Epithelial cell of prostate (primary cell): ENCODE results near the gene BDNF.

Experiments used
- DNase-seq: peaks from one replicate; pipeline ENCODE4 v3.0.0-alpha.2; 2011; ENCODE audit warnings: low read depth, low spot score
- H3K27ac ChIP-seq: fragments of 450-650 bp; 2 replicates; pipeline ENCODE4 v1.5.1; 2017; ENCODE audit warnings: mild to moderate bottlenecking

The BDNF gene

DNA sequence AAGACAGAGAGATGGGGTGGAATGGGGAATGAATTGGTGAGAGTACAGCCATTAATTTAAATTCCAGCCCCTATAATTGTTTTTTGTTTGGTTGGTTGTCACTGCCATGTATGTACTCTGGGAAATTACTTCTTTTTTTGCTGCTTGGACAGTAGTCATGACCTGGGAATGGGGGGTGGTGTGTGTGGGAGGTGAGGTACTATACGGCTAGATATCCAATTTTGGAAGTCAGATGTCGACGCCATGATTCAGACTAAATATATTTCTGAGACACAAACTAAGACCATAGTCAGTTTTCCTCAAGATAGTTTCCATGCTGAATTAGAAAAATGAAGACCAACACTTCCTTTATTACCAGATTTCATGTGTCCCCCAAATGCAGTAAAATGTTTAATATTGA lies 7.4 kb upstream of the BDNF start:
- no peak for DNase-seq
- H3K27ac ChIP-seq = no peak overlapping the region

DNA sequence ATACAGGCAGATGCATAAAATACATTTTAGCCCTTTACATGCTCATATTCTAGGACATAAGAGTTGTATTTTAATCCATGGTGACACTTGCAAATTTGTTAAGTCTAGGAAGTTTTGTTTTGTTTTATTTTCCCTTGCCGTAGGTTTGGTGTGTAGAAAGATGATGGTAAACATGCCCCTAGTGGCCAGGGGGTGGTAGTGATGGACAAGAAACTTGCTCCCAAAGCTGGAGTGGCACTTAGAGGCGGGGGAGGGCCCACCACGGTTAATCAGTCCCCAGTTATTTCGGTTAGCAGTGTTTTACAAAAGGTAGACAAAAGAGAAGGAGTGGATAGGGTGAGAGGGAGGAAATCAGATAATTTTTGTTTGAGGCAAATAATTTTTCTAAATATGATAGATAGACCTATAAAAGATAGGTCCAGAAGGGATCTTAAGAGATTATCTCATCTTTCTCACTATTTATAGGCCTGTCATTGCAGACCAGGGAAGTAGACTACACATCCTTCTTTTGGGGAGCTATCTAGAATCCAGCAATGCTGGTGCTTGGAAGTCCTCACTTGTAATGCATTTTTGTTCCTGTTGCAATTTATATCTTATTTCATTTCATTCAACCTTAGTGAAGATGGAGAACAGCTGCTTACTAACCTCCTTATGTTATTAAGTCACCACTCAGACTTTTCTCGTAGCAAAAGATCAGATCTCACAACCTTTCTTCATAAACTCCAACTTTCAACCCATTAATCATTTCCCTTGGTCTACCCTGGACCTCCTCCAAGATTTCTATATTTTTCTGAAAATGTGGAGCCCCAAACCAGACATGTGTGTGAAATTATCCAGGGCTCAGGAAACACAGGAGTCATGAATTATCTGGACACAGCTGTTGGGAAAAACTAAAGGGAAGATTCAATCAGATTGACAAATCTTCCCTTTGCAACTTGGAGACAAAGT lies 5.9 kb upstream of the BDNF start:
- no peak for DNase-seq
- no peak overlapping the region for H3K27ac ChIP-seq

DNA sequence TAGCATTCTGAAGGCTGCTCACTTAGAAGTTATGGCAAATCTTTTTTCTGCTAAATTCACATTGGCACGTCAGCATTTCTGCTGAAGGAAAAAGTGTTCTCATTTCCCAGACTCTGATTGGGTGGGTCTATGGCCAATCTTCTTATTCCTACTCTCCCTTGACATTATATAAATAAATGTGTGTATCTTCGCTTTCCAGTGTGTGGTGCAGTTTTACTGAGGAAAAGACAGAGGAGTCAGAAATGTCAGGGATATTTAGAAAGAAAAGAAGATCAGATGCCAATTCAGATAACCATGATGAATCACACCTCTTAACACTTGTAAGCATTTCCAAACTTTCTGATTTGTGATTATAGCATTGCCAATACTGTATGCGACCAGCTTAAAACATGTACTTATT lies 3.2 kb upstream of the BDNF start:
- H3K27ac ChIP-seq = no peak overlapping the region
- no peak for DNase-seq

DNA sequence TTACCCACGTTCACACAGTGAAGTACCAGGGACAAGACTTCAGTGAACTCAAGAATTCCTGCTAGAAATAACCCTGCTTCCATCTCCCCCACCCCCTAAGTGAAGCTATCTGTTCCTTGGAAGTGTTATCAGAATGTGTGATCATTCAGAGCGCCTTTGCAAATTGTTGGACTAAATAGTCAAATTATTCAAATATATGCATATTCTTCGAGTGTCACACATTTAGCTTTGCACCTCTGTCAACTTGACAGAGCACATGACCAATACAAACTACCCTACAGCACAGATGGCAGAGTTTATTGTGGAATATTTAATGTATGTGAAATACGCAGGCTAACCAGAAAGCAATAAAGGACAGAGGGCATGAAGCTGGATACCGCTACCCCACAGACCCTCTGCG lies 2.6 kb upstream of the BDNF start:
- no peak overlapping the region for H3K27ac ChIP-seq

DNA sequence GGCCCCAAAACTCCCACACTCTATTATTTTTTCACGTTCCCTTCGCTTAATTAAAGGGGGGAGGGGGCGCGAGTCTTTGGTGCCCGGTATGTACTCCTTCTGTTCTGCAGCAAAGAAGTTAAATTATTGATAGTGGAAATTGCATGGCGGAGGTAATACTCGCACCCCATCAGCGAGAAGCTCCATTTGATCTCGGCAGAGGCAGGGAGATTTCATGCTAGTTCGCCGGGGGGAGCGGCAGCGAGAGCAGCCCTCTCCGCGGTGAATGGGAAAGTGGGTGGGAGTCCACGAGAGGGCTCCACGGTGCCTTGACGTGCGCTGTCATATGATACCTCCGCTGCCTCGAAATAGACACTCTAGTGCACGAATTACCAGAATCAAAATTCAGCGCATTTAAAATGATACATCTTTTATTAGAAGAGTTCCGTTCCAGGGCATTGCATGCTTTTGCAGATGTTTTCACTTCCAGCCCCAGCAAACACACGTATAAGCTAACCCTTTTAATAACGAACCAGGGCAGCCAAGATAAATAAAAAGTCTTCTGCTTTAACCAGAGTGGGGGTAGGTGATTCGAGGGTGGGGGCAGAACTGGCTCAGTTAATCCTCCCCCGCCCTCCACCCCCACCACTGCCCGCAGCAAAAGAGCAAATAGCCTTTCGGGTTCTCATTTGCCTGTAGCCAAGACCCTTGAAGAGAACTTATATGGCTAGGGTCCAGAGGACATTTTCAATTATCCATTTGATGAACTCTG lies 1.3 kb upstream of the BDNF start:
- H3K27ac ChIP-seq = no peak overlapping the region
- no peak for DNase-seq

More for the DNA sequence above, 2.6 kb upstream of the BDNF start:
- no peak for DNase-seq

DNA sequence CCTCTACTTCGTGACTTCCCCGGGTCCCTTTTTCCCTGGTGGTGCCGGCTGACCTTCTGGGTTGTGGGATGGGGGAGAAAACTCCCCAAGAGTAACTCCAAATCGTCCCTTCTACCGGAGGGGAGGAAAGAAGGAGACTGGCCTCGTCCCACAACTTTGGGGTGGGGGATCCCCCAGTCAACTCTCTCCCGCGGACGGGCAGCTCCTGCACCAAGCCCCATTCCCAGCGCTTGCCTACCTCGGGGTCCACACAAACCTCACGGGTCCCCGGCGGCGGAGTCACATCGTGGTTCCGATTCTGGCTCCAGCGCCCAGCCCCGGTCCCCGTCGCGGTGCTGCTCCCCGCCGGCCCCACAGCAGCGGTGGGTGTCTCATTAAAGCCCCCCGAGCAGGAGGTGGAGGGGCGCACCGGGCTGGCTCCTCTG lies 317 bp downstream of the BDNF start:
- no peak for DNase-seq
- no peak overlapping the region for H3K27ac ChIP-seq

DNA sequence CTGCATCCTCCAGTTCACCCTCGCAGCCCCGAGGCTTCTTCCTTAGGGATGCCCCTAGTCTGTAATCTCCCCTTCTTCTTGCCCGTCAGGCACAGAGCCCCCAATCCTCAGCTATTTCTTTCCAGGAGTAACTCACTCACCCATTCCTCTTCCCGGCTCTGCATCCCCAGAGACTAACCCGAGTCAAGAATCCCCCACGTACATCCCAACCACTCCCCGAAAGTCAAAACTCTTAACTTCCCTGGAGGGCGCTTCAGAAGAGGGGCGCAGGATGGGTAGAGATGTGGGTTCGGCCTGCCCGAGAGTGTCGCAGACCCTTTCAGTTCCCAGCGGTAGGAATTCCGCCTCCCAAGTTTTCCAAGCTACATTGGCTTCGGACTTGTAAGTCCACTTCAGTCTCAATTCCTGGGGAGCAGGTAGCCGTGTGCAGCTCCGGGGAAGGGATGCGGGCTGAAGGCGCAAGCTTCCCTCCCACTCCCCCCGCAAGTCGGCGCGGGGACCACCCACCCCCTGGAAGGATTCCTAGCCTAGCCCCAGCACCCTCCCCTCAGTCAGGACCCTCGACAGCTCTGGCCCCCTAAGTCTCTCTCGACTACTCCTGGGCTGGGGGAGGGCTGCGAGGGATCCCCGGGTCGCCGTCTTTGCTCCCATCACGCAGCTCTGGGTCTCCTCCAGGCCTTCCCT lies 871 bp downstream of the BDNF start:
- H3K27ac ChIP-seq = no peak overlapping the region
- no peak for DNase-seq

DNA sequence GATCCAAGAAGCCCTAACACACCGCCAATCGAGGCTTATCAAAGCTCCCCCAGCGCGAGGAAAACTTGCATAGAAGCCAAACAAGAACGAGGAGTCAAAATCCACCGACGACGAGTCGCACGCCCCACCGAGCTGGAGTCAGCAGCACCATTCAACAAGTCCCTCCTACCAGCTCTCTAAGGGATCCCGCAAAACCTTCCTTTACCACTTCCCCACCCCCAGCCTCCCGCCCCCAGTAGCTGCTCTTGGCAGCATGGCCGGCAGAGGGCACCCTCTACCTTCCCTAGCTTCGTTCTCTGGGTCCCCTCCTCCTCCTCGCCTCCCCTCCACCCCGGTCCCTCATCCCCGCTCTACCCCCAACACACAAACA lies 1.4 kb downstream of the BDNF start:
- H3K27ac ChIP-seq = no peak overlapping the region
- no peak for DNase-seq

DNA sequence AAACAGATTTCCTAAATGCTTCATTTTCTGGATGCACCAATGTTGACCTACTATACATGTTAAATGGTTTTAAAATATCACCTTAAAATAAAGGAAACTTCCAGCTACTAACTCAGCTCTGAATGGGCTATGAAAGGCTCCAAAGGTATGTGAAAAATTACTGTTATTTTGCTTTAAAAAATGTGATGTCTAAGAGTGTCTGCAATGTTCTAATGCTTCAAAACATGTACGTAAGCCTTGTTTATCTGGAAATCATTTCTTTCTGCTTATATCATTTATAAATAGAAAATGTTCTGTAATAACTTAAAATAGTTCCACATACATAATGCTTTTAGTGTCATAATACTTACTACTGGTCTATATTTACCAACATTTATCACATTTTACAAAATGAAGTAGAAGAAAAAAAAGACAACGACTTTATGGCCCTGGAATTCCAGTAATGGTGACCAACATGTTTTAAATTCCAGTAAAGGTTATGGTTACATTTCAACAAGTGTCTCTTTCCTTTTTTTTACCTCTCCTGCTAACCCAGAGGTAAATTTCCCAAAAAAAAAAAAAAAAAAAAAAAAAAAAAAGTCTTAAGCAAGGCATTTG lies 2.5 kb downstream of the BDNF start:
- DNase-seq = no peak
- no peak overlapping the region for H3K27ac ChIP-seq

DNA sequence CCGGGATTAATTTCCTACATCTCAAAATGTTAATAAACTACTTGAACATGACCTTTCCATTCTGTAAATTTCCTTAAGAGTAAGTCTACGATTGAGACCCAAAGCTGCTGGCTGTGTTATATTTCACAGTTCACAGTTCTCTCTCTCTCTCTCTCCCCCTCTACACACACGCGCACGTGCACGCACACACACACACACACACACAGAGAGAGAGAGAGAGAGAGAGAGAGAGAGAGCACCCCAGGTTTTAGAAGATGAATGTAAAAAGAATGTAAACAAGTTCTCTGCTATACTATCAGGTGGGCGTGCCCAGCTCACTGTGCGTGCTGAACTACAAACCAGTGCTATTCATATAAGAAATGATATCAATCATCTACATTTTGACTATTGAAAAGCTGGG lies 3.3 kb downstream of the BDNF start:
- H3K27ac ChIP-seq = no peak overlapping the region
- DNase-seq = no peak

DNA sequence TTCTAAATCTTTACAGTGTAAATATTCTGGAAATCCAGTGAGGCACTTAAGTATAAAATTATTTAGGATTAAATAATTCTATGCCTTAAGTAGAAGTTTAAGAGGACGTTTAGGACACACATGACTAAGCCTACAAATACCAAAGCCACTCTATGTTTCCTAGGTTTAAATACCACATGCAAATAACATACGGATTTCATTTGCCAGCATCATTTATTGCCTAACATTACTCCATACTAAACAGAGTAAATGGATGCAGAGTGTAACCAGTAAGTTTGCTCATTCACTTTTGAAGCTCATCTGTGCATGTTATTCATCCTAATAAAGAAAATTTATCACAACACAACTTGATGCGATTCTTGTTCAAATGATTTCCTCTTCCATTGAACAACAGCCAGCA lies 4.1 kb downstream of the BDNF start:
- no peak for DNase-seq
- no peak overlapping the region for H3K27ac ChIP-seq

DNA sequence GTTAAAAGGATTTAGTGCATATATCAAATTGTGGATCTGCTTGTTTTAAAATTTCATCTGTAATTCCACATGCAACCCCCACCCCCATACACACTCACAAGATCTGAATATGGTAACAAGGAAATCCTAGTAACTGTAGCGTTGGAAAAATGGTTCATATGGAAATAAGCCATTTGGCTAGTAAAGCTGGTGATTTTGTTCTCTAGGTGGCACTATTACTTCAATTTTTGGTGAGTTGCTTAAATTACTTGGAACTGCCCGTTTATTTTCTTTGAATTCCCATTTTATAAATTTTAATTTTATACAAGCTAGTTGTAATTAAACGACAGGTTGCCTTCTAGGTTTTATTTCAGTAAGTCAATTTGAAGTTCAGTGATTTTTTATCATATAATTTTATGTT lies 5.3 kb downstream of the BDNF start:
- no peak overlapping the region for H3K27ac ChIP-seq

DNA sequence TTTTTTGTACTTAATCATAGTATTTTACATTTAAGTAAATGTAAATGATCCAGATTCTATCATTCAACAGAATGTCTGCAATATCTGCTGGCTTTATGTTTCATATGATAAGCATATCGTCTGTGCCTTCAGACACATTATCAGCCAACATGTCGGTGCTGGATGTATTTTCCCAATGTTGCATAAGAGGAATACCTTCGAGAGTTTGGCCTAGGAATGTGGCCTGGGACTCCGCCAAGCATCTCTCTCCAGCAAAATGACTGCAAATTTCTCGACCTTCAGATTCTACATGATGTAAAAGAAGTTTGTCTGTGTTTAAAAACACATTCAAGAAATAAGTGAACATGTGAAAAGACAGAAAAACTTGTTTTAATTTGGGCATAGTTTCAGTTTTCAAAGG lies 6.9 kb downstream of the BDNF start:
- DNase-seq = no peak
- no peak overlapping the region for H3K27ac ChIP-seq

More for the DNA sequence above, 5.3 kb downstream of the BDNF start:
- DNase-seq = no peak

DNA sequence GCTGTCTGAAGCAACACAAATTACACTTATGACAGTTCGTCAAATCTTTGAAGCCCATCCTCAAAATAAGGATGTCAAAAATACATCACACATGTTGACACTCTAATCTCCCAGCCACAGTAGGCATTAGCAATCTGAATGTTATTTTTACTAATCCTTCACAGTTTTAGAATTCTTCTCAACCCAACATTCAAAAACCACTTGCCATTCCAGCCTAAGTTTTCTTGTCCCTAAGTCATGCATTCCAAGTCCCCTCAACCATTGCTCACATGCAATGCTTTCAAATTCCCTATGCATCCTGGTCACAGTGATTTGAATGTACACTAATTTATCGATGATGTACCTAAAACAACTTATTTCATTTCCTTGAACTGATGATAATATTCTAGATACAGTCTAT lies 7.5 kb downstream of the BDNF start:
- DNase-seq = no peak
- H3K27ac ChIP-seq = no peak overlapping the region

DNA sequence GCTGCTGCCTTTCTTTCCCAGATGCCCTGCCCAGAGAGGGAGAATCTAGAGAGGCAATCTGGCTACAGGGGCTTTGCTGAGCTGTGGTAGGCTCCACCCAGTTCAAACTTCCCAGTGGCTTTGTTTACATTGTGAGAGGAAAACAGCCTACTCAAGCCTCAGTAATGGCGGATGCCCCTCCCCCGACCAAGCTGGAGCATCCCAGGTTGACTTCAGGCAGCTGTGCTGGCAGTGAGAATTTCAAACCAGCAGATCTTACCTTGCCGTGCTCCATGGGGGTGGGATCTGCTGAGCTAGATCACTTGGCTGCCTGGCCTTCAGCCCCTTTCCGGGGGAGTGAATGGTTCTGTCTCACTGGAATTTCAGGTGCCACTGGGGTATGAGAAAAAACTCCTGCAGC lies 12.2 kb downstream of the BDNF start:
- no peak for DNase-seq
- H3K27ac ChIP-seq = no peak overlapping the region

DNA sequence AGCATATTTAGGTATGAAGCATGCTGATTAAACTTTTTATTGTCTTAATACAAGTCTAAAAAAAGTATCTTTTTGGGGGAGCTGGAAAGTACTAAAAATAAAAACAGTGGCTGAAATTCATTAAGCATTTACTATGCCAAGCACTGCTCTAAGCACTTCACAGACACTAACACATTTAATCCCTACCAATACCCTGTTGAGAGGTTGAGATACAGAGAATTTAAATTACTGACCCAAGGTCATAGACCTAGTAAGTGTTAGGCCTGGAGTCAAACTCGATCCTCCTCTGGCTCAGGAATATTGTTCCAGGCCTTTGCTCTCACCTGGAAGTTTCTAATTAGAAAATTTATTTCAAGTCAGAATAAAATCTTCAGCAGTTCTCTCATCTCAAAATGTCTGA lies 18.6 kb downstream of the BDNF start:
- H3K27ac ChIP-seq = no peak overlapping the region
- no peak for DNase-seq

DNA sequence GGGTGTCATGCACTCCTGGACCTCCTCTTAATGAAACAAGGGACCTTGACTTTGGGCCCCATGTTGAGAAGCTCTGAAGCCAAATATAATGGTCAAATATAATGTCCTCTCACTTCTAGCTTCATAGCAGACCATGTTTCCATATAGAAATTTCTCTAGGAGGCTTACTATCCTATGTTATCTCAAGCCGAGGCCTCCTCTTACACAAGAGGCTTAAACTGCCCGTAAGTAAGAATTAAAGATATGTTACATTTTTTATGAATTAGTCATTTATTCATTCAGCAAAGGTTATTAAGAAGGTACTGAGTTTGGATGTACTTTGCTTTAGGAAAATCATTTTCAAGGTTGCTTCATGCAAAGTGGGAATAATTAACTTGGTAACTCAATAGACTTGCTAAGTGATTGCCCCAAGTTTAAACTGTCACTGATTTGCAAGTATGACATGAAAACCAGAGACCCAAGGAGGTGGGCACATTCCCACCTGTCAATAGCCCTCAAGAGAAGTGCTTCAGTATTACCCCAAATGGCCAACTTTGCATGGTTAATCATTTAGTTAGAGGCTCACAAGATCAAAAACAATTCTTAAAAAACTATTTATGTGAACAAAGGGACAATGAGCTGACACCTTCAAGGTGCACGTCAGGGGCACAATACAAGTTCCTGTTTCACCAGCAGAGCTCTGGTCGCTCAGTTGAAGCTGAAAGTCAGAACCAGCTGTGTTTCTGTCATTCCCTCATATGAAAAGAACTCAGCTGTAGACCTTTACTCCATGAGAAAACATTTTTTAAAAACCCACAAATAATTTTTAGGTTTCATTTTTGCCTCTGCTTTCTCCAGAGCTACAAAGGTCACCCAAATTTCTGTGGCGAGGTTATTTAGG lies 20.9 kb downstream of the BDNF start:
- no peak for DNase-seq
- no peak overlapping the region for H3K27ac ChIP-seq

DNA sequence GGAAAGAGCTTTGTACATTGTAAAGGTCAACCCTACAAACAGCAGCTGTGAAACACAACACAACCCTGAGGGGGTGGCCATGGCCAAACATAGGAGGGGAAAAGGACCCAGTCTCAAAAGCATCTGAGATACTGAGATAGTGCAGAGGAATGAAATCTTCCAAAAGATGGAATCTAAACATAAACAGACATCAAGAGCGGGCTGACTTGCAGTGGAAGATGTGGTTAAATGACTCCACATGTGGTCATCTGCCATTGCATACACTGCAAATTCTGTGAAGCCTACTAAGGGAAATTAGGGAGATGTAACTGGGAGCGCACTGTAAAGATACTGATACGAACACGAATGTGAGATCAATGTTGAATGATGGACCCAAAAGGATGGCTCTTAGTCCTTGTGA lies 22.0 kb downstream of the BDNF start:
- DNase-seq = no peak
- no peak overlapping the region for H3K27ac ChIP-seq

DNA sequence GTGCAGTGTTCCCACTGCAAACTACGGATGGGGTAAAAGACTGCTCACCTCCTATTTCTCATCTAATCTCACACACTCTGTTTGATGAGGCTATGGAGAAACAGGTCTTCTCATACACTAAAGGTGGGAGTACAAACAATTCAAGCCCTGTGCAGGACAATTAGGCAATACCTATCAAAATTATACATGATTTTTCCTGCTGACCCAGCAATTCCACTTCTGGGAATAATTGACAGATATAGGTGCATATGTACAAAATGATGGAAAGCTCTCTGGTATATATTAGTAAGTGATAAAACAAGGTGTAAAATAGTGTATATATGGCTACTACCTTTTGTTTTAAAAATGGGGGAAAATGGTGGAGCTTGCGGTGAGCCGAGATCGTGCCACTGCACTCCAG lies 23.1 kb downstream of the BDNF start:
- H3K27ac ChIP-seq = no peak overlapping the region

More for the DNA sequence above, 23.1 kb downstream of the BDNF start:
- DNase-seq = no peak
